Stimulated activated CD4-positive, alpha-beta T cell treated with anti-CD3 and anti-CD28 coated beads, Interleukin-2, amount 100 ng/mL, for 4 hours (primary cell): ENCODE results near the gene PARD3.

ENCODE experiments used
- DNase-seq: peaks from one replicate; pipeline ENCODE4 v3.0.0-alpha.2; 2020; ENCODE audit warnings: low read depth

PARD3 gene

GRCh38 chr10:34156781-34157425 lies 658.2 kb downstream of the PARD3 start:
- no peak for DNase-seq

DNA sequence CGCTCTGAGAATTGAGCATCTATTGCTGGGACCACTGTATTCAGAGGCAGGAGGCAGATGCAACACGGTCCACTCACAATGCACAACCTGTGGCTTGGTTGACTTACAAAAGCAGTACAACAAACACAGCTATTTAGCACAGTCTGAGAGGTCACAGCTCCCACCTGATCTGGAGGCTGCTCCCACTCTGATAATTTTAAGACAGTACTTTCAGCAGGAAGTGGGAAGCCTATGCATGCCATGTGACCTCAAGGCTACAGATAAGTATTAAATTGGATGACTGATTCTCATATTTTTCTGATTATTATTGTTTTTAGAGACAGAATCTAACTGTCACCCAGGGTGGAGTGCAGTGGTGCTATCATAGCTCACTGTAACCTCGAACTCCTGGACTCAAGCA lies 659.3 kb downstream of the PARD3 start:
- DNase-seq, result no peak

GRCh38 chr10:34154383-34154900 lies 660.7 kb downstream of the PARD3 start:
- DNase-seq, result no peak

- no peak for DNase-seq
Observed at GRCh38 chr10:34153663-34154382, 661.3 kb downstream of the PARD3 start.

- no peak for DNase-seq
Observed at GRCh38 chr10:34152434-34152833, 662.7 kb downstream of the PARD3 start.

DNA sequence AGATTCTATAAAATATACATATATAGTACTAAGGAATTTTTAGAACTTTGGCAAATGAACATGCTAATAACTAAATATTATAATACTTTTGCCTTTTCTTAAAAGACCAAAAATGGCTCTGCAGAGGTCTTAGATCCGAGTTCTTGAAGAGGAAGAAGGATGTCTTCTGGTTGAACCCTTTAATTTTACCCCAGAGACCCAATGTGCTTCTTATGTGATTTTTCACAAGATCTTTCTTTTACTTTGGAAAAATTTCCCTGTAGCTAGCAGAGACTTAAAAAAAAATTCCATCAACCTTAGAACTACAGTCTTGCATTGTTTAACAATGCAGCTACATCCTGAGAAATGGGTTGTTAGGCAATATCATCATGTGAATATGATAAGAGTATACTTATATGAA lies 663.2 kb downstream of the PARD3 start:
- DNase-seq, result no peak

GRCh38 chr10:34151481-34151880 lies 663.6 kb downstream of the PARD3 start:
- DNase-seq, result no peak

- DNase-seq, result no peak
Observed at GRCh38 chr10:34150103-34150502, 665.0 kb downstream of the PARD3 start.

- no peak for DNase-seq
Observed at GRCh38 chr10:34148305-34148657, 666.8 kb downstream of the PARD3 start.

DNA sequence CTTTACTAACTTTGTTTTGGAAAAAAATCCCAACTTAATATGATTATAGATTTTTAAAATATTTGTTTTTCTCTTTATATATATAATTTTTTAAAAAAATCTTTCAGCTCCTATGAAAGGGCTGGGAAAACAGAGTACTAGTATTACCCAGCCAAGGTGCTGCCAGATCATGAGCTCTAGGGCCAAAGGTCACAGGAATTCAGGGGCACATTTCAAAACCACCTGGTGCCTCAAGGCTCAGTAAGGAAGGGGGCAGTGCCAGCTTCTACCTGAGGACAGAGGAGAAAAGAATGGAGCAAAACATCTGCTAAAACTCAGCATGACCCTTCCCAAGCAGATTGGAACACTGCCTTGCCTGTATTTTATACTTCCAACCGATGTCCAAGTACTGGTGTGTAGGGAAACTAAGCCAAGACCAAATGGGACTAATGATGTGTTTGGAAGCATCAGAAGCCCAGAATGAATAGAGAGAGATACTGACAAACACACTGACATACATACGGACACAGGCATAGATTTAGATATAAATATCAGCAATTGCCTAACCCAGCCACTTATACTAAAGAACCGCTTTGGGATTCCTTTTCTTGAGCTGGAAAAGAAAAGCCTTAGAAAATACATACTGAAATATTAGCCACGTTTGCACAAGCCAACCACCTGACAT lies 667.3 kb downstream of the PARD3 start:
- DNase-seq, result no peak

DNA sequence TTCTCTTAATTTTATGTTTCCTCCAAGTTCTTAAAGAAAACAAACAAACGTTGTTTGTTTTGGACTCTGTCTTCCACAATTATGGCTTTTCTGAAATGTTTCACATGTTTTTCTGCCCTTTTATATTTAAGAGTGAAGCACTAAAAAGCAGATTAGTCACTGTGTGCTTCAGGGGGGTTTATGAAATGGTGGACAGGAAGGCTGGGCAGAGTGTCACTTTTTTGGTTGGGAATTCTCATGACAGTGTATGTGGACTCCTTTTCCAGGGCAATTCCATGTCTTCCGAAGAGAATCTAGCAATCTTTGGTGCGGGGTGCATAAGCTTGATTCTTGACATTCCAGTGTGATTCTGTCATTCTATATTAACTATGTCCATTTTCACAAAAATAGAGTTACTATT lies 669.4 kb downstream of the PARD3 start:
- no peak for DNase-seq

DNA sequence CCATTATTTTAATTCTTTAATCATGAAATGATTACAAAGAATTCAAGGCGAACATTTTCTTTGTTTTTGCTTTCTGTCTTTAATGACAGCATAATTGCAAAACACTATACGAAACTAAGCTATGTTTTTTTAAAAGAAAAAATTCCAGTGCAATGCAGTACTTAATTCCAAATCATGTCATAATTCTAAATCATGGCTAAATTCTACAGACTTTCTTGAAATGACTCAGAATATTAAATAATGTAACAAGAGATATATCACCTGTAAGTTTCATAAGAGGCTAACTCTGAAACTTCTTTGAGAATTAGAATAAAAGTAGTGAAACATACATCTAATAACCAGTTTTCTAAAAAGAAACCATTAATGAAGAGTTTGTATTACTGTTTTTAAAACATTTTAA lies 671.6 kb downstream of the PARD3 start:
- DNase-seq, result no peak

DNA sequence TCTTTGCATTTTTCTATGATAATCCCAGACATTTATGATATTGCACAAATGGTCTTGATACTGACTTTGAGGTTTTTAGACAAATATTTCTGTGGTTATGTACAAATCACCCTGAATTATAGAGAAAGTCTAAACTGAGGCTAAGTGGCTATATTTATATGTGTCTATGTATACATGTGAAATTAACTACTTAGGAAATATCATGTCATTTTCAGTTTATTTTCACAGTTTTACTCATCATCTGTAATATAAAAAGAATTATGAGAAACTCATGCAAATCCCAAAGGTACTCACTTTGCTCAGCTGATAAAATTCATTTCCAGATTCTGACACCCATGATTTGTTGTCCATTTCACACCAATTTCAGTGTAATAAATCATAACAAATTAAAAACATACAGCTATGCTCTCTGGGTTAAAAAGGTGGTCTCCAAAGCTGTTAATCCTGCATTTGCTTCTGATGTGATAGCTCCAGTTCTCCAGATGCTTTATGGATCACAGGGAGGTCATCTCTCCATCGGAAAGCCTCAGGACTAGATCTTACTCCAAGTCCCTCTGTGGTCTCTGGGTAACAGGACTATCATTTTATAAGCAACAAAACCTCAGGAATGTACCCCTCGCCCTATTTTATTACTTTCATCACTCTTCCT lies 673.9 kb downstream of the PARD3 start:
- DNase-seq, result no peak

DNA sequence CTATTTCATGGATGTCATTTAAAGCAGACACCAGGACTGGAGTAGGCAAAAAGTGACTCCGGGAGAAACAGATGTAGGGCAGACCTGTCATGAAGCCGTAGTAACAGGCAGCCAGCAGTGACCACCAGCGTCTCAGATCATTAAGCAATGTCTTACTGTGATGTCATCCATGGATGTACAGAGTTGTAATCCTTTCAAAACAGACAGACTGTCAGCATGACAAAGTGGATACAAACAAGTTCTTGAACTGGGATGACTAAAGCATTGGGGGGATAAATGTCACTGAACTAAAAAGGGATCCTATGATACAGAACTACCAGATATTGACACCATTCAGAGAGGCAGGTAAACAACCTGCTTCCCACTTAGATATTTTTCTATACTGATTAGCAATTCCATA lies 675.5 kb downstream of the PARD3 start:
- DNase-seq, result no peak

- DNase-seq, result no peak
Observed at GRCh38 chr10:34137955-34138354, 677.1 kb downstream of the PARD3 start.

DNA sequence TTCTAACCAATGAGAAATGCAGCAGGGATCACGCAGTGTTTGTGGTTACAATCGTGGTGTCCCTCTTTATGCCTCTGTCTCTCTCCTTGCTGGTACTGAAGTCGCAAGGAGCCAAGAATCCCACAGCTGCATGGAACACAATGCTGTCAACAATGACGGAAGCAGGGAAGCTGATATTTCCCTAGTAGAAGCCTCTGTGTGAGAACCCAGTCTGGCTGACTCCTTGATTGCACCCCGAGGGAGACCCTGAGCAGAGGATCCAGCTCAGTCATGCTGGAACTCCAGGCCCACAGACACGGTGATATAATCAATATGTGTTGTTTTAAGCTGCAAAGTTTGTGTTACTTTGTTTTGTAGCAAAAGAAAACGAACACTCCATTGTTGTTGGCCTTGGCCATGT lies 677.9 kb downstream of the PARD3 start:
- no peak for DNase-seq

DNA sequence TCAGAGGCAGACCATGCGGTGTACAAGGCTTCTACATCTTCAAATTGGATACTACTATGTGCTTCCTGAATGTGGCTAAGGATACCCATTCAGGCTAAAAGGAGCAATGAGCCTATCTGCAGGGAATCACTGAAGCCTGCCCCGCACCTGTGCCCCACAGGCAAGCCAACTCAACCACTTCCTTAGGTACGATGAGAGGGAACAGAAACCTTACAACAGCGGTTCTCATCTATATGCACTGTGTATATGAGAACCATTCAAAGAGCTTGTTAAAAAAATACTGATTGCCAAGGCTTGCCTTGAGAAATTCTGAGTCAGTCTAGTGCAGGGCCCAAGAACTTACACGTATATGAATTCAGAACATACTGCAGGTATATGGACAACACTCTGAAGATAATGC lies 679.6 kb downstream of the PARD3 start:
- DNase-seq, result no peak

DNA sequence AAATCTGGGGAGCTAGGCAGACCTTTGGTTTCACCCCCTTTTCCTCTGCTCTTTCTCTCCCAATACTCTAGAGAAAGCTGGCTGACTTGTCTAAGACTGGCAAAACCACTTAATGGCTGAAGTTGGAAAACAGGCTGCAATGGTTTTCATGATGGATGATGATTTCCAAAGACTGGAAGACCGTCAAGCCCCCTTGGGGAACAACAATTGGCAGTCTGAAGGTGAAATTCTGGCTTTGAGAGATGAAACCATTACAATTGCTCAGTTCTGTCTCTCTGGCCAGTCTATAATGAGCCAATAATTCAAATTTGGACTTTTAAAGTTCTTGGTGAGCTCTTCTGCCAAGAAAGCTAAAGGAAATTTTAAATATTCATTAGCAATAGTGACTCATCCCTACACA lies 680.5 kb downstream of the PARD3 start:
- DNase-seq, result no peak

- no peak for DNase-seq
Observed at GRCh38 chr10:34133406-34133805, 681.7 kb downstream of the PARD3 start.

DNA sequence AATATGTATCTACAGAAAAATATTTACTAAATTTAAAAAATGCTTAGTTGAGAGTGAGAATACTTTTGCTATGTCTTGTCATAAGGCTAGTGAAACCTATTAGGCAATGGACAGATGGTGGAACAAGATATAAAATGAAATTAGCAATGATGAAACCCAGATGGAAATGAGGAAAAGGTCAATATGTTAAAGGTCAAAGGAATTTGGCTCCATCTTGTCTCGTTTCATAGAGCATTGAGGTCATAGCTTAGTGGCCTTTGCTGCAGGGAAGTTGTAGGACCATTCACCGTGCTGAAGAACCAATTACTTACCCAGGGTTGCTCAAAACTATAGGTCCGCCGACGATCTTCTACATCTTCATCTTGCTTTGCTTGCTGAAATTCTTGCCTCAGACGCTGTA lies 683.9 kb downstream of the PARD3 start:
- DNase-seq, result no peak

DNA sequence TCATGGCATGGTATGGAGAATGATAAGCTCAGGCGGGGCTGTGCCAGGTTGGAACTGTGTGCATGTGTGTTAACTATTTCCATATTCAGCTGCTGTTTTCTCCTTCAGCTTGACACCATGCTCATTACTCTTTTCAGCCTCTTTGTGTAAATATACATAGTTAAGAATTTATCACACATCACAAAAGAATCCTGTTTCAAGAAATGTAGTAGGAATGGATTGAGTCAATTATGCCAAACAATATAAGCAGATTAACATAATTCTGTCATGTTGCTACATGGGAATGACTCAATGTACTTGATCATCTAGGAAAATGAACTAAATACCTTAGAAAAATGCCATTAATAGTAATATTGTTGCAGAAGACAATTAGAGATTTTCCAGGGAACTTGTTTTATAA lies 687.4 kb downstream of the PARD3 start:
- no peak for DNase-seq

- DNase-seq, result no peak
Observed at GRCh38 chr10:34126371-34127151, 688.5 kb downstream of the PARD3 start.
